Endodermal cell (in vitro differentiated cells): ENCODE measurements around the gene CFAP77. TPM values are rescaled to one million over a fixed set of nuclear protein-coding genes. Genes with fewer than 3 reads are reported as not detected.

Source experiments
- DNase-seq: peaks from one replicate; pipeline ENCODE4 v3.0.0-alpha.2; 2017
- H3K27ac ChIP-seq: 2 replicates; pipeline ENCODE4 v1.5.1; 2013; ENCODE audit warnings: mild to moderate bottlenecking, low read depth, low read length, moderate library complexity
- H3K27me3 ChIP-seq: 2 replicates; pipeline ENCODE4 v1.6.1; 2013; ENCODE audit warnings: mild to moderate bottlenecking, low read length, moderate library complexity; ENCODE audit not compliant: insufficient read depth, control insufficient read depth, poor library complexity, severe bottlenecking
- H3K36me3 ChIP-seq: 2 replicates; pipeline ENCODE4 v1.7.0; 2013; ENCODE audit warnings: mild to moderate bottlenecking, low read length, moderate library complexity; ENCODE audit not compliant: control insufficient read depth, insufficient read depth
- H3K4me1 ChIP-seq: one replicate; pipeline ENCODE4 v1.7.0; 2013; ENCODE audit warnings: low read length; ENCODE audit not compliant: control insufficient read depth, insufficient read depth
- H3K4me3 ChIP-seq: 2 replicates; pipeline ENCODE4 v1.5.1; 2013; ENCODE audit warnings: mild to moderate bottlenecking, low read length, moderate library complexity
- H3K9ac ChIP-seq: 2 replicates; pipeline ENCODE4 v1.6.1; 2013; ENCODE audit warnings: mild to moderate bottlenecking, low read length, moderate library complexity; ENCODE audit not compliant: poor library complexity, severe bottlenecking; ENCODE audit errors: extremely low read depth
- H3K9me3 ChIP-seq: 2 replicates; pipeline ENCODE4 v1.6.1; 2013; ENCODE audit warnings: mild to moderate bottlenecking, low read length, moderate library complexity; ENCODE audit not compliant: control insufficient read depth
- H3K27ac Mint-ChIP-seq: 2 replicates; pipeline ENCODE4 v1.8.0; 2020; ENCODE audit warnings: mixed read lengths
- H3K27me3 Mint-ChIP-seq: 2 replicates; pipeline ENCODE4 v1.8.0; 2021; ENCODE audit warnings: mild to moderate bottlenecking, mixed read lengths; ENCODE audit not compliant: insufficient read depth
- H3K36me3 Mint-ChIP-seq: 2 replicates; pipeline ENCODE4 v1.8.0; 2020; ENCODE audit warnings: low read depth, mixed read lengths
- H3K4me1 Mint-ChIP-seq: 2 replicates; pipeline ENCODE4 v1.8.0; 2020; ENCODE audit warnings: mixed read lengths
- H3K4me3 Mint-ChIP-seq: 2 replicates; pipeline ENCODE4 v1.8.0; 2020; ENCODE audit warnings: mild to moderate bottlenecking, moderate library complexity, mixed read lengths
- H3K9me3 Mint-ChIP-seq: 2 replicates; pipeline ENCODE4 v1.8.0; 2020; ENCODE audit warnings: mild to moderate bottlenecking, mixed read lengths
- WGBS, 2 experiments: methylation state at CpG; one replicate each; pipeline versions ENCODE4 v1.1.5 to v1.1.7; 2013; ENCODE audit warnings: missing lambda C conversion rate in 2 of 2, mixed read lengths in 1 of 2; ENCODE audit not compliant: insufficient coverage in 1 of 2, insufficient read length in 1 of 2; 5-methylcytosine and 5-hydroxymethylcytosine counted together
- total RNA-seq, 2 donors: library from RNA; stranded (reverse); fragmentation: NEBNext Ultra II Directional in 1 of 2; extraction: Animal tissue kit (Norgen Biotek cat#: 25700) in 1 of 2; gene quantifications; 2 replicates in 1 of 2; 3 replicates in 1 of 2; pipeline ENCODE4 v1.2.1, GENCODE V29; 2021
- TF ChIP-seq, protein P1 (sequence below): fragments of 200-600 bp; sonication (generic); conservative IDR thresholded peaks from 2 replicates; pipeline ENCODE4 v1.5.0; 2021; ENCODE audit warnings: antibody characterized with exemption, mild to moderate bottlenecking

Gene CFAP77
- total RNA-seq, 2 donors from 2014 or later, result 1.7 to 2.2 TPM

GRCh38 chr9:132622159-132622558 lies 212.1 kb downstream of the CFAP77 start:
- H3K36me3 Mint-ChIP-seq, result peaks cover 77% of the 10 kb centered on the region
- Histone ChIP-seq H3K4me3 (no peak overlapping the region), H3K9ac (no peak overlapping the region), H3K4me1 (no peaks in the 10 kb centered on the region), H3K27me3 (no peaks in the 10 kb centered on the region), H3K27ac (no peak overlapping the region), H3K9me3 (no peaks in the 10 kb centered on the region), H3K36me3 (peaks cover 94% of the 10 kb centered on the region)
- no peak for DNase-seq
- no peaks in the 10 kb centered on the region for H3K27me3 Mint-ChIP-seq
- no peaks in the 10 kb centered on the region for H3K4me1 Mint-ChIP-seq
- no peak overlapping the region for H3K4me3 Mint-ChIP-seq
- WGBS, 2 experiments, result 91 to 96% methylated on average over 5 of the region's 5 CpGs
- H3K9me3 Mint-ChIP-seq, result no peaks in the 10 kb centered on the region
- no peak overlapping the region for H3K27ac Mint-ChIP-seq
- TF ChIP-seq, protein P1, sequence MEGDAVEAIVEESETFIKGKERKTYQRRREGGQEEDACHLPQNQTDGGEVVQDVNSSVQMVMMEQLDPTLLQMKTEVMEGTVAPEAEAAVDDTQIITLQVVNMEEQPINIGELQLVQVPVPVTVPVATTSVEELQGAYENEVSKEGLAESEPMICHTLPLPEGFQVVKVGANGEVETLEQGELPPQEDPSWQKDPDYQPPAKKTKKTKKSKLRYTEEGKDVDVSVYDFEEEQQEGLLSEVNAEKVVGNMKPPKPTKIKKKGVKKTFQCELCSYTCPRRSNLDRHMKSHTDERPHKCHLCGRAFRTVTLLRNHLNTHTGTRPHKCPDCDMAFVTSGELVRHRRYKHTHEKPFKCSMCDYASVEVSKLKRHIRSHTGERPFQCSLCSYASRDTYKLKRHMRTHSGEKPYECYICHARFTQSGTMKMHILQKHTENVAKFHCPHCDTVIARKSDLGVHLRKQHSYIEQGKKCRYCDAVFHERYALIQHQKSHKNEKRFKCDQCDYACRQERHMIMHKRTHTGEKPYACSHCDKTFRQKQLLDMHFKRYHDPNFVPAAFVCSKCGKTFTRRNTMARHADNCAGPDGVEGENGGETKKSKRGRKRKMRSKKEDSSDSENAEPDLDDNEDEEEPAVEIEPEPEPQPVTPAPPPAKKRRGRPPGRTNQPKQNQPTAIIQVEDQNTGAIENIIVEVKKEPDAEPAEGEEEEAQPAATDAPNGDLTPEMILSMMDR, result no peak

Other genes with a start within 250 kb of the CFAP77 start
- 1 to 10 TPM; 1.3 TPM for gene NTNG2, start 248.2 kb upstream of the CFAP77 start, total RNA-seq
- gene SETX, start 55.2 kb upstream of the CFAP77 start, total RNA-seq, result 10 to 100 TPM; 40.0 to 53.3 TPM
- 10 to 100 TPM; 21.0 to 23.7 TPM for gene TTF1, start 3.4 kb upstream of the CFAP77 start, total RNA-seq
- gene BARHL1, start 172.4 kb downstream of the CFAP77 start, total RNA-seq, result not detected